HepG2 (cell line): Measurements from ENCODE around the gene BIN1. TPM values are rescaled to one million over a fixed set of nuclear protein-coding genes. Genes with fewer than 3 reads are reported as not detected.

Experiments
- ATAC-seq: fragments of 200-7000 bp; cut with Tn5 transposase; 3 replicates; pipeline ENCODE4 v1.9.1; 2020; ENCODE audit warnings: mild to moderate bottlenecking, moderate library complexity
- BruUV-seq: library from RNA; stranded (reverse); fragments of 400-500 nt; replicated peaks from 2 replicates; lab custom pipeline; 2021; lab: Mats Ljungman, UMichigan
- CTCF ChIA-PET: fragments of 300-600 bp; formaldehyde crosslinking; extraction: SDS; loops from one replicate; lab custom pipeline; 2021; ENCODE audit warnings: low total read pairs, inconsistent platforms, low intra/inter-chr PET ratio; lab: Yijun Ruan, JAX
- POLR2A ChIA-PET: fragments of 350-600 bp; sonication (Branson Sonifier 250); formaldehyde crosslinking; loops from one replicate; lab custom pipeline; 2020; ENCODE audit warnings: antibody characterized with exemption, inconsistent platforms; lab: Yijun Ruan, JAX
- DNase-seq: peaks from one replicate; pipeline ENCODE4 v3.0.0-alpha.2; 2015; ENCODE audit warnings: low spot score
- FAIRE-seq: peaks from 3 replicates; lab custom pipeline; 2011; peaks lifted over from hg19 to GRCh38; lab: Jason Lieb, UNC
- H2AFZ ChIP-seq: one replicate; pipeline ENCODE4 v1.6.1; 2011; ENCODE audit warnings: low read length, inconsistent platforms
- H3K27ac ChIP-seq: fragments of 300-600 bp; 3 replicates; pipeline ENCODE4 v1.8.0; 2011; ENCODE audit warnings: mixed run types, mild to moderate bottlenecking, mixed read lengths, low read length, inconsistent platforms; ENCODE audit not compliant: insufficient read depth; ENCODE audit errors: extremely low read length
- H3K27me3 ChIP-seq, 2 experiments: fragments of 200-600 bp in 1 of 2; 2 replicates in 1 of 2; 3 replicates in 1 of 2; pipeline versions ENCODE4 v1.6.0 to v1.8.0; 2011; ENCODE audit warnings: low read length in 2 of 2, mild to moderate bottlenecking in 2 of 2, moderate library complexity in 2 of 2, inconsistent platforms in 1 of 2; ENCODE audit not compliant: insufficient read depth in 2 of 2, control insufficient read depth in 1 of 2
- H3K36me3 ChIP-seq, 2 experiments: fragments of 200-600 bp in 1 of 2; replicated peaks in 1 of 2; 2 replicates in 1 of 2; 3 replicates in 1 of 2; pipeline versions ENCODE4 v1.5.1 to v1.8.0; 2011; ENCODE audit warnings: low read length in 2 of 2, inconsistent platforms in 1 of 2; ENCODE audit not compliant: insufficient read depth in 2 of 2, control insufficient read depth in 1 of 2
- H3K4me1 ChIP-seq: 2 replicates; pipeline ENCODE4 v1.5.1; 2012; ENCODE audit warnings: low read length, inconsistent platforms; ENCODE audit not compliant: insufficient read depth
- H3K4me2 ChIP-seq: 2 replicates; pipeline ENCODE4 v1.6.0; 2011; ENCODE audit warnings: low read depth, low read length, inconsistent platforms
- H3K4me3 ChIP-seq, 3 experiments: fragments of 200-600 bp in 1 of 3; sonication (generic), shearing (Covaris generic) in 1 of 3; replicated peaks in 1 of 3; 2 replicates each; pipeline ENCODE4 v1.5.1; 2011 to 2016; ENCODE audit warnings: low read length in 3 of 3, inconsistent platforms in 2 of 3, low read depth in 2 of 3, mild to moderate bottlenecking in 2 of 3, control low read depth in 1 of 3, mixed read lengths in 1 of 3; ENCODE audit not compliant: insufficient read depth in 1 of 3
- H3K79me2 ChIP-seq: one replicate; pipeline ENCODE4 v1.6.1; 2011; ENCODE audit warnings: low read length, inconsistent platforms; ENCODE audit not compliant: insufficient read depth
- H3K9ac ChIP-seq: 2 replicates; pipeline ENCODE4 v1.6.0; 2011; ENCODE audit warnings: mild to moderate bottlenecking, low read depth, low read length, inconsistent platforms; ENCODE audit not compliant: insufficient read depth
- H3K9me3 ChIP-seq: 2 replicates; pipeline ENCODE4 v1.5.1; 2012; ENCODE audit warnings: mild to moderate bottlenecking, low read length
- H4K20me1 ChIP-seq: 2 replicates; pipeline ENCODE4 v1.6.0; 2011; ENCODE audit warnings: inconsistent platforms, mild to moderate bottlenecking, low read length, moderate library complexity; ENCODE audit not compliant: insufficient read depth
- AKNA ChIP-seq: sonication (generic); formaldehyde crosslinking; IDR thresholded peaks from 2 replicates; pipeline ENCODE4 v1.4.0; 2020; ENCODE audit warnings: missing genetic modification reagents, borderline replicate concordance
- ATF6 ChIP-seq: sonication (generic); formaldehyde crosslinking; conservative IDR thresholded peaks from 2 replicates; pipeline ENCODE4 v1.4.0; 2020; ENCODE audit warnings: missing genetic modification reagents
- FOXA3 ChIP-seq: IDR thresholded peaks from 2 replicates; pipeline ENCODE4 v1.6.1; 2016; ENCODE audit warnings: missing genetic modification reagents, missing compliant biosample characterization
- IRF2 ChIP-seq: IDR thresholded peaks from 2 replicates; pipeline ENCODE4 v1.6.1; 2018; ENCODE audit warnings: missing genetic modification reagents, missing compliant biosample characterization
- KLF13 ChIP-seq: sonication (generic); formaldehyde crosslinking; IDR thresholded peaks from 2 replicates; pipeline ENCODE4 v1.4.0; 2020; ENCODE audit warnings: mild to moderate bottlenecking, missing genetic modification reagents
- NR1H2 ChIP-seq: sonication (generic); formaldehyde crosslinking; IDR thresholded peaks from 2 replicates; pipeline ENCODE4 v1.8.1; 2022; ENCODE audit warnings: low read depth, missing genetic modification reagents, borderline replicate concordance
- PLRG1 ChIP-seq: fragments of 450-650 bp; conservative IDR thresholded peaks from 2 replicates; pipeline ENCODE4 v1.6.1; 2016
- SMARCC2 ChIP-seq: fragments of 450-650 bp; IDR thresholded peaks from 2 replicates; pipeline ENCODE4 v1.6.1; 2017; ENCODE audit warnings: antibody characterized with exemption, mild to moderate bottlenecking
- TOE1 ChIP-seq: sonication (generic); formaldehyde crosslinking; IDR thresholded peaks from 2 replicates; pipeline ENCODE4 v1.4.0; 2020; ENCODE audit warnings: mild to moderate bottlenecking, missing genetic modification reagents
- ZBTB21 ChIP-seq: sonication (generic); formaldehyde crosslinking; IDR thresholded peaks from 2 replicates; pipeline ENCODE4 v1.4.0; 2020; ENCODE audit warnings: missing genetic modification reagents
- ZNF703 ChIP-seq: sonication (generic); formaldehyde crosslinking; IDR thresholded peaks from 2 replicates; pipeline ENCODE4 v1.5.1; 2020; ENCODE audit warnings: missing genetic modification reagents, mild to moderate bottlenecking, moderate library complexity, borderline replicate concordance
- in situ Hi-C: cut with HindIII; loops from 2 replicates; pipeline ENCODE4 v1.10.0; 2017; ENCODE audit warnings: low pct_unique_long_range_greater_than_20kb; ENCODE audit not compliant: extremely low pct_ligation_motif_present
- intact Hi-C: fragments of 100-400 bp; cut with micrococcal nuclease; formaldehyde crosslinking; loops from one replicate; pipeline ENCODE4 v1.10.0; 2022; ENCODE audit not compliant: unreplicated experiment
- polyA plus RNA-seq, 8 experiments: library from polyadenylated mRNA; depleted of rRNA in 3 of 8; stranded (reverse) in 7 of 8; unstranded in 1 of 8; fragments of >200 nt; fragmentation: Illumina TruSeq in 4 of 8; extraction: Trizol in 4 of 8; gene quantifications; 2 replicates each; pipeline versions ENCODE4 v1.2.1 to v1.2.3, GENCODE V29; 2011 to 2016; ENCODE audit warnings: low read depth in 4 of 8, missing spikeins in 1 of 8, mixed read lengths in 1 of 8; ENCODE audit not compliant: insufficient read depth in 1 of 8
- total RNA-seq, 5 experiments: library from RNA; depleted of rRNA; stranded (reverse); fragments of >200 nt; fragmentation: Illumina TruSeq; extraction: Trizol; gene quantifications; 2 replicates each; pipeline ENCODE4 v1.2.3, GENCODE V29; 2016; ENCODE audit warnings: low read depth in 1 of 5

The BIN1 gene
- total and polyA plus RNA-seq, 2 of the 13 experiments (the other 11 are each of a cell fraction or from before 2014, with no cell fraction given), result 0.93 to 1.2 TPM

- intact Hi-C loops, result no loop called here
- H3K79me2 ChIP-seq, result no peaks in the 10 kb centered on the region
- no peak overlapping the region for H3K4me2 ChIP-seq
- TF ChIP-seq PLRG1 (no peak), FOXA3 (no peak), ZNF703 (CRISPR knock-in tag) (no peak), NR1H2 (CRISPR knock-in tag) (no peak), ATF6 (CRISPR knock-in tag) (no peak), TOE1 (no peak), SMARCC2 (no peak), KLF13 (CRISPR knock-in tag) (no peak), IRF2 (CRISPR knock-in tag) (no peak), AKNA (no peak), ZBTB21 (CRISPR knock-in tag) (no peak)
- TF ChIP-seq, all 625 proteins: peak for 0
- no peak for FAIRE-seq
- POLR2A ChIA-PET, result no interaction called here
- no TSS peak for BruUV-seq
- in situ Hi-C loops, result no loop called here
- Histone ChIP-seq H3K27me3 (no peaks in the 10 kb centered on the region; a peak in 1 of 5 replicates), H3K36me3 (no peaks in the 10 kb centered on the region), H3K9me3 (no peaks in the 10 kb centered on the region), H3K27ac (no peak overlapping the region), H3K9ac (no peak overlapping the region), H2AFZ (no peak overlapping the region), H4K20me1 (no peaks in the 10 kb centered on the region), H3K4me1 (peaks cover 21% of the 10 kb centered on the region), H3K4me3 (no peak overlapping the region)
- CTCF ChIA-PET, result no interaction called here
- ATAC-seq, result no peak
- no peak for DNase-seq
Observed at GRCh38 chr2:127037476-127037875, 69.5 kb downstream of the BIN1 start.
